Activated T-cell treated with anti-CD3 and anti-CD28 coated beads for 4 hours (primary cell): ENCODE measurements around the gene RGS19.
A peak's percentile ranks its signal among the peaks of the same experiment; 100 is the strongest.

ENCODE experiments used
- DNase-seq: peaks from one replicate; pipeline ENCODE4 v3.0.0-alpha.2; 2020

RGS19 gene

GRCh38 chr20:64062596-64063388, 16.5 kb downstream of the RGS19 start, which contains the start of gene TCEA2:
Gene TCEA2 (plus strand): TSS chr20:64063198. CDS start chr20:64063313, 115 bp downstream.
- DNase-seq: peak; percentile 90

DNA sequence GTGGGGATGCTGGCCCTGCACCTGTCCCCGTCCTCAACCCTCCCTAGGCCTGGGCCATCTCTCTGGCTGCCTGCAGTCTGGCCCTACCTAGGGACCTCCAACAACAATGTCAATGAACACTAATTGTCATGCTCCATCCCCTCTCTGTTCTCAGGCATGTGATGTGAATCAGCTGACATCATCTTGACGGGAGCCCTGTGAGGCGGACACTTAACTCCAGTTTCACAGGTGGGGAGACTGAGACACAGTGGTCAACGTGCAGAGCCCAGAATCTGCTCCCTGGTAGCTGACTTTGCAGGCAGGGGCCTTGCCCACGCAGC, 17.1 kb downstream of the RGS19 start:
- no peak for DNase-seq

GRCh38 chr20:64058536-64058935, 20.8 kb downstream of the RGS19 start:
- DNase-seq: no peak

DNA sequence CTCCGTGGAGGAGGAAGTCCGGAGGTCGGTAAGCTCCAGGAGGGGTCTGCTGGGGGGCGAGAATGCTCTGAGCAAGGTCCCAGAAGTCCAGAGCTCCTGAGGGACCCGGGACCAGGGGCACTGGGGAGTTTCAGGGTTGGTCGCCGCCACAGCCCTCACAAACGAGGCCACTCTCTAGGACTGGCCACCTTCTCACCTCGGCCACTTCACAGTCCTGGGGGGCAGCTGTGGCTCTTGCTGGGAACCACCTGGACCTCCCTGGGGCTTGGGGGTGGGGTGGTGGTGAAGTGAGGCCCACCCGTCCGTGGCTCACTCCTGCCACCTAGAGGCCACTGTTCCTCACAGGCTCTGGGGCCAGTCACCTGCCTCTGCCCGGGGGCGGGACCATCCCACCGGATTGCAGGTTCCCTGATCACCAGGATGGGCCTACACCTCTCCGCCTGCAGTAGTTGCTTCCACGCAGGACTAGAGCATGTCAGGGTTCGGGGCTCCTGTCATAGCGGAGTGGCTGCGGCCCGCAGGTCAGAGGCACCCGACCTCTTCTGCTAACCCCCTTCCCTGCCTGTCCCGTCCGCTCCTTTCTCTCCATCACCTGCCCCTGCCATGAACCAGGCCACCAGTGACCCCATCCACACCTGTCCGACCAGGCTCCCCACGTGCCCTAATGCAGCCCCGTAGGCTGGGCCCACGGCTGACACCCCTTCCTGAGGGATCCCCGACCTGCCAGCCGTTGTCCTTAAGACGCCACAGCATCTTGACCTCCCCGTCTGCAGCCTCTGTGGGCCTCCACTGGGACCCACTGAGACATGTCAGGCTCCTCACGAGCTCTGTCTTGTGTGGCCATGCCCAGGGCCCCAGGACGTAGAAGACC, 21.5 kb downstream of the RGS19 start:
- DNase-seq: peak; percentile 82

DNA sequence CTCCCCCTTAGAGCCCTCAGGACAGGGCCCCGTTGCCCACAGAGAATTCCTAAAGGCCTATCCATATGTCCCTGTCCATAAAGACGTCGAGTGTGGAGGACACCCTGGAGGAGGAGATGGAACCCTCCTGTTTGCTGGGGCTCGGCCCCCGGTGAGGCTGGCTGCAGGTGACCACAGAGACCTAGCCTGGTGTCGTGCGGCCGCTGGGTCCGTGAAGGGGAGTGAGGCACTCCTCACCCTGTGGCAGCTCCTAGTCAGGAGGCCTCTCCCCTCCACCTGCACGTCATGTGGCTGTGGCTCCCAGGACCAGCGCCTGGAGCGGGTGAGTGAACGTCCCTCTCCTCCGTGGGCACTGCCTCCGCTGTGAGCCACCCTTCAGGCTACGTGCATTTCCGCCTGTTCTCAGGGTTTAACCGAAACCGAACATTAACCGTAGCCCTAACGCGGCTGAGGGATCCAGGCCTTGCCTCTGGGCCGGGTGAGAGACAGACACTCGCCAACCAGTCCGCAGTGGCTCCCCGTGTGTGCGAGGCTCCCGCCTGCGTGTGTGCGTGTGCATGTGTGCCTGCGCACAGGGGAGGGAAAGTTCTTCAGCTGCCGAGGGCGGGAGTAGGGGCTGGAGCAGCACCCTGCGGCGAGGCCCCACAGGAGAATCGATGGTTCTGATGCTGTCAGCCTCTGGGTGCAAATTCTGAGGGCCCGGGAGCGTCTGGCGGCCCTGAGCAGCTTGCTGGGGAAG, 22.3 kb downstream of the RGS19 start:
- no peak for DNase-seq

- DNase-seq: no peak
Observed at GRCh38 chr20:64056639-64056888, 22.8 kb downstream of the RGS19 start.

DNA sequence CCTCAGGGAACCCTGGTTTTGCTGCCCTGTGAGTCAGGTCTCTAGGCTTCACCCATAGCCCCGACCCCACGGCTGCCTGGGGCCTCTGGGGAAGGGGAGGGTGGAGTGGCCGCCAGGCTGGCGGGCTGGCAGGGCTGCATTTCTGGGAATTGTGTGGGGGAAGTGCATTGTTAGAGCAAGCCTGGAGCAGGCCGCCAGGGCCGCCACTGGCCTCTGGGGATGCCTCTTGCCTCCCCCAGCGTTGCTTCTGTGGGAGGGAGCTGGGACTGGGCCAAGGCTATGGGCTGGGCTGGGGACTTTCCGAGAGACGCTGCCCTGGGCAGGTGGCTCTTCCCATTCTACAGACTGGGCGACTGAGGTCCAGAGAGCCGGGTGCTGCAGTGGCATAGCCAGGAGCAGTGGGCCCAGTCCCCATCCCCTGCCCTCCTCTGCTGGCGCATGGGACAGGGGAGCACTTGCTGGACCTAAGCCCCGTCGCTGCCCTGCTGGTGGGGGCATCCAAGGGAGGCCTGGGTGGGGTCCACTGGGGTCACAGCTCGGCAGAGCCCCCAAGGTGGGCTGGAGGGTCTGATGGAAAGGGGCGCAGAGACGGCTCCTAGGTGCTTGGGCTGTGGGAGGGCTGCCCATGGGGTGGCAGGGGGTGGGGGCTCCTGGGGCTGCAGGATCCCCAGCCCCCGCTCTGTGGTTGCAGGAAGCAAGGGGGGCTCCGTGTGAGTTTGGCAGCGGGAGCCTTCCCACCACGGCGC, 23.3 kb downstream of the RGS19 start:
- DNase-seq: no peak

GRCh38 chr20:64055396-64055892, 23.9 kb downstream of the RGS19 start:
- DNase-seq: no peak

DNA sequence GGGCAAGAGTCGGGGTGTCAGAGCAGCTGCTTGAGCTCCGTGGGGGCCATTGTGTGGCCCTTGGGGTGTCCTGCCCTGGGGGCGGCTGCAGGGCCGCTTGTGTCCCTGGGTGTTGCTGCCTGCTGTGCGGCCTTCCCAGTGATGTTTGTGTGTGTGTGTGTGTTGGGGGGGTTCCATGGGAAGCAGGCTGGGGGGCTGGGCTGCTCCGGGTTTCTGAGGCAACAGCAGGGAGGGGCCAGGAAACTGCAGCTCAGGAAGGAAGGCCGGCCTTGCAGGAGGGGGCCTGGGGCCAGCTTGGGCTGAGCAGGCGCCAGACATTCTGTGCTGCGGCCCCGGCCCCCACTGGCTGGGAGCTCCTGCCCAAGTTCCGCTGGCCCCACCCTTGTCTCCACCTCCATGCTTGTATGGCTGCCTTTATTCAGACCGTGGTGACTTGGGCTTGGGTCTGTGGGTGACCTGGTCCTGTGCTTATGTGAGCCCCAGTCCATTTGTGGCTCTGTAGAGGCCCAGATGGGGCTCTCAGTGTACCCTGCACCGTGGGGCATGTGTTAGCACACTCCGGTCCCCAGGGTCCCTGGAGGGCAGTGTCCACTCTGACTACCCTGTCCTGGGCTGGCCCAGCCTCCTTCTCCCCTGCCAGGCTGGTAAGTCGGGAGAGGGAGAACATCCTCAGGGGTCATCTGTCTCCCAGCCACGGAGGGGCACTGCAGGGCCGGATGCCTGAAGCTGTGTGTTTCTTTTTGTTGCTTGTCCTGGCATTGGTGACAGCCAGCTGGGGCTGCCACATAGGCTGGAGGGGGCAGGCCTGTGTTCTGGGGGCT, 25.3 kb downstream of the RGS19 start:
- DNase-seq: no peak

GRCh38 chr20:64052987-64053840, 26.1 kb downstream of the RGS19 start:
- DNase-seq: no peak

GRCh38 chr20:64052326-64052722, 27.0 kb downstream of the RGS19 start:
- DNase-seq: no peak

DNA sequence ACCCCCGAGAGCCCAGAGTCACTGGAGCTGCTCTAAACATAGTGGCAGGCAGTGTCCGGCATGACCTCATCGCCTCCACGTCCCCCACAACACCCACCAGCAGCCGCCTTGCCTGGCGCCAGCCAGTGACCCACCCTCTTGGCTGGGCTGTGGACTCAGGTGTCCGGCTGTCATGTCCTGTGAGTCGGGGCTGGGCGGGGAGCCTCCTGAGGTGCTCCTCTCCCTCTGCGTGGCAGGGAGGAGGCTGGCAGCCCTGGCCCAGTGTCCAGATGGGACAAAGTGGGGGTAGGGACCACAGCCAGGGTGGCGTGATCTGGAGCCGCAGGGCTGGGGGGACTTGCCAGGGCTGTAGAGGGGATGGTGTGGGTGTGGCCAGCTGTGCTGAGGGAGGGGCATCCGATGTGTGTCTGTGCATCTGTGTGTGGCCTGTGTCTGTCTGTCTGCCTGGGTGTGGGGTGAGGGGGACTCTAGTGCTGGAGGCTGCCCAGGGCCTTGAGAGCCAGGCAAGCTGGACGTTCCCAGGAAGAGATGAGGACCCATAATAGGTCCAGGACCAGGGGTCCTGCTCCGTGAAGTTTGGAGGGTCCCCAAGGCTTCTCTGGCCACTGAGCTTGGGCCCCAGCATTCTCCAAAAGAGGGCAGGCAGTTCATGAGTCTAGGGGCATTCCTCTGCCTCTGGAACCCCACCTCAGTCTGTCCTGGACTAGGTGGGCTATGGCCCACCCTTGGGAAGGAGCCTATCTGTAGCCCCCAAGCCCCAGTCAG, 27.6 kb downstream of the RGS19 start:
- no peak for DNase-seq

- DNase-seq: no peak
Observed at GRCh38 chr20:64051033-64051452, 28.3 kb downstream of the RGS19 start.

GRCh38 chr20:64050261-64051032, 28.9 kb downstream of the RGS19 start:
- DNase-seq: no peak

GRCh38 chr20:64049878-64050260, 29.4 kb downstream of the RGS19 start:
- DNase-seq: no peak

GRCh38 chr20:64049060-64049877, 30.0 kb downstream of the RGS19 start, which contains the start of gene SOX18:
Gene SOX18 (minus strand): TSS chr20:64049639. CDS start chr20:64049516, 123 bp downstream.
- no peak for DNase-seq

DNA sequence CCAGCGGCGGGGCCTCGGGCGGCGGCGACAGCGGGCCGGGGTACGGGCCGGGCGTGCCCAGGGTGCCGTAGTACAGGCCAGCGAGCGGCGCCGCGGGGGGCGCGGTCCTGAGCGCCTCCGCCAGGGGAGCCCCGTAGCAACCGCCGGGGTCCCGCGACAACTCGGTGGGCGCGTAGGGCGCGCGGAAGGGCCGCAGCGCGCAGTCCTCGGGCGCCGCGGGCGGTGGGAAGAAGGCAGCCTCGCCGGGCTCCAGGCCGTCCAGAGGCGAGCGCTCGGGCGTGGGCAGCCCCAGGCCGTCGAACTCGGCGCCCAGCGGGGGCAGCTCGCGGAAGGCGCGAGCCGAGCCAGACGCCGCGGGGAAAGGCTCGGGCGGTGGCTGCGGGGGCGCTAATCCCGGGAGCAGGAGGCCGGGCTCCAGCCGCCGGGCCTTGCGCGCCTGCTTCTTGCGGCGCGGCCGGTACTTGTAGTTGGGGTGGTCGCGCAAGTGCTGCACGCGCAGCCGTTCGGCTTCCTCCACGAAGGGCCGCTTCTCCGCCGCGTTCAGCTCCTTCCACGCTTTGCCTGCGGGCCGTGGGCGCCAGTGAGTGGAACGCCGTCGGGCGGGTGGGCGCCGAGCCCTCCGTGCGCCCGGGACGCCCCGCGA, 30.8 kb downstream of the RGS19 start:
- DNase-seq: no peak

GRCh38 chr20:64047968-64048401, 31.3 kb downstream of the RGS19 start:
- DNase-seq: no peak
